Psoas muscle (tissue), 8 donors: Measurements from ENCODE around the gene KSR1. TPM values are rescaled to one million over a fixed set of nuclear protein-coding genes. Genes with fewer than 3 reads are reported as not detected.
"Not testable (repeated sequence)": the region's sequence is repeated elsewhere in the genome, so short reads cannot be mapped to it uniquely, and the experiment has no call there.

Source experiments
- ATAC-seq, 4 donors: fragments of 200-7000 bp; cut with Tn5 transposase; one replicate each; pipeline ENCODE4 v1.9.1; 2020; ENCODE audit warnings: moderate library complexity in 3 of 4, mild to moderate bottlenecking in 2 of 4
- DNase-seq, 2 donors: peaks; one replicate each; pipeline ENCODE4 v3.0.0-alpha.2; 2020
- H3K27ac ChIP-seq: fragments of 200-600 bp; one replicate; pipeline ENCODE4 v1.8.0; 2022
- H3K27me3 ChIP-seq, 3 donors: fragments of 200-600 bp in 1 of 3; one replicate each; pipeline versions ENCODE4 v1.6.1 to v1.8.0; 2013 to 2022; ENCODE audit warnings: low read length in 2 of 3, mild to moderate bottlenecking in 2 of 3, moderate library complexity in 1 of 3; ENCODE audit not compliant: insufficient read depth in 3 of 3
- H3K36me3 ChIP-seq, 2 donors: fragments of 200-600 bp in 1 of 2; one replicate each; pipeline versions ENCODE4 v1.6.1 to v1.8.0; 2013 to 2022; ENCODE audit warnings: low read depth in 1 of 2, mild to moderate bottlenecking in 1 of 2, moderate library complexity in 1 of 2; ENCODE audit not compliant: insufficient read depth in 1 of 2
- H3K4me1 ChIP-seq: fragments of 200-600 bp; one replicate; pipeline ENCODE4 v1.8.0; 2022
- H3K4me3 ChIP-seq: fragments of 200-600 bp; one replicate; pipeline ENCODE4 v1.8.0; 2022; ENCODE audit warnings: mild to moderate bottlenecking
- H3K9me3 ChIP-seq: fragments of 200-600 bp; one replicate; pipeline ENCODE4 v1.8.0; 2022
- CTCF ChIP-seq: fragments of 200-600 bp; IDR thresholded peaks from one replicate; pipeline ENCODE4 v1.8.0; 2022; ENCODE audit warnings: antibody characterized with exemption
- WGBS, 3 donors: extraction: QIAGEN DNeasy Blood & Tissue Kit; methylation state at CpG; one replicate each; pipeline versions ENCODE4 v1.1.6 to v1.1.7; 2013; 5-methylcytosine and 5-hydroxymethylcytosine counted together
- intact Hi-C, 2 donors: fragments of 100-400 bp; cut with DNase I; formaldehyde crosslinking; loops; one replicate each; pipeline versions ENCODE4 v1.11.0 to v1.14.2; 2022
- polyA plus RNA-seq, 3 donors: library from polyadenylated mRNA; stranded (reverse); fragments of 200-250 nt; gene quantifications; one replicate each; pipeline ENCODE4 v1.2.3, GENCODE V29; 2013
- total RNA-seq, 4 donors: library from RNA; stranded (reverse); fragmentation: NEBNext Ultra II Directional in 2 of 4; extraction: Animal tissue kit (Norgen Biotek cat#: 25700) in 2 of 4; gene quantifications; one replicate each; pipeline versions ENCODE4 v1.2.1 to v1.2.4, GENCODE V29; 2021 to 2023
- donor health status: healthy with polysubstance abuse.
- donor health status: DM: no; HTN: no; CAD: no; lungs with moderate emphysema.
- donor health status: Bipolar disorder and iron deficiency.
- donor health status: healthy.
- donor health status: DM: yes; HTN: yes; CAD: no.
- donor health status: DM: no; HTN: no; CAD: no.
- donor health status: DM: no; HTN: no; CAD: no.
- donor health status: DM: yes; HTN: yes; CAD: no.

Gene KSR1
- total and polyA plus RNA-seq, 7 donors: 7.8 to 93.0 (median 46.5) TPM

GRCh38 chr17:27669850-27670249 is 213.6 kb downstream of the KSR1 start:
- TF ChIP-seq CTCF: no peak
- no peak for DNase-seq
- H3K27ac ChIP-seq: no peak overlapping the region
- intact Hi-C loops: no loop called here
- H3K4me3 ChIP-seq: no peak overlapping the region
- H3K4me1 ChIP-seq: no peaks in the 10 kb centered on the region
- no peaks in the 10 kb centered on the region for H3K36me3 ChIP-seq
- H3K9me3 ChIP-seq: no peaks in the 10 kb centered on the region
- ATAC-seq: no peak
- H3K27me3 ChIP-seq: no peaks in the 10 kb centered on the region
- WGBS, 3 donors: 39 to 50% (median 46%) methylated on average over 5 of the region's 5 CpGs

DNA sequence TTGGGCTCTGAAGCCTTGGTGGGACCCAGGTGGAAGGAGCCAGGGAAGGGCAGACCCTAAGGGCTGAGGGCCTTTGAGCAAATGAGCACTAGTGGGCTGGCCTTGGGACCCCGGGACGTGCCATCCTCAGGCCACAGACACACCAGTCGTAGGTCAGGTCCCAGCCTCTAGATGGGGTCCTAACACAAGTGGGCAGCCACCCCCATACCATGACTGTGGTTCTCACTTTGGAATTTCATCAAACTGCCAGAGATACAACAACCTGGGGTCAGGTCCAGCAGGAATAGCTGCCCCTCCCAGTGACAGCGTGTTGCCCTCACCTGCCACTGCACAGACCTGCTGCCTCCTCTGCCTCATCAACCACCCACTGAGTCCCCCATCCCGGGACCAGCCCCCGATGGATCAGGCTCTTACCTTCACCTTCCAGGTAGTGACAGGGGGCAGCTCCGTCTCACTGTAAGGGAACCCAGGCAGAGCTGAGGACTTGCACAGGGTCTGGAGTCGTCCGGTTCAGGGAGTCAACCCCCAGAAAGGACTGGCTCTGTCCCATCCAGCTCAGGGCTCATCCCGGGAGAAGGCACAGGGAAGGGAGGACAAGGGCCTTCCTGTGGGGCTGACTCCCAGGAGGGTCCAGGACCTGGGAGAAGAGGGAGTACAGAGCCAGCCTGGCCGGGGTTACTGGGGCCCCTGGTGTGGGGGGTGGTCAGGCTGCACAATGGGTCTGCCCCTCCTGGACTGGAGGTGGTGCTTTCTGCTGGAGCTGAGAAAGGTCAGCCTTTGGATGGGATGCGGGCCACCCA is 214.7 kb downstream of the KSR1 start:
- WGBS, 3 donors: 79 to 89% (median 84%) methylated on average over 12 of the region's 12 CpGs
- intact Hi-C loops: no loop called here
- DNase-seq (no peak), ATAC-seq (no peak)
- Histone ChIP-seq H3K27me3 (no peaks in the 10 kb centered on the region), H3K4me3 (no peak overlapping the region), H3K4me1 (no peaks in the 10 kb centered on the region), H3K27ac (no peak overlapping the region), H3K36me3 (no peaks in the 10 kb centered on the region), H3K9me3 (no peaks in the 10 kb centered on the region)
- TF ChIP-seq CTCF: no peak

DNA sequence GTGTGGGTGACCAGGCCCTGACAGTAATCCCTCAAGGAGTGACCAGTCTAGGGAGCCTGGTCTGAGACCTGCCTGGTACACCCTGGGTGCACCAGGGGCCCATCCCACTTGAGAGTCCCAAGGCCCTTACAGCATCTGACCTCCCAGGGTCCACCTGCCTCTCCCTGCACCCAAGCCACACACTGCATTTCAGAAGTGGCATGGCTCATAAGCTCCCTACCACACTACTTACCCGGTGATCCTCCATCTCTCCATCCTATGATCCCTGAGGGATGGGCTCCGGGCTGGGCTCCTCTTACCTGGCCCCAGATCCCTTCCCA is 215.3 kb downstream of the KSR1 start:
- no peak for DNase-seq
- intact Hi-C loops: no loop called here
- H3K4me1 ChIP-seq: no peaks in the 10 kb centered on the region
- 93 to 100% (median 93%) methylated on average over 2 of the region's 2 CpGs for WGBS, 3 donors
- H3K27me3 ChIP-seq: no peaks in the 10 kb centered on the region
- H3K36me3 ChIP-seq: no peaks in the 10 kb centered on the region
- no peak for ATAC-seq
- H3K27ac ChIP-seq: no peak overlapping the region
- H3K9me3 ChIP-seq: no peaks in the 10 kb centered on the region
- no peak overlapping the region for H3K4me3 ChIP-seq
- TF ChIP-seq CTCF: no peak

DNA sequence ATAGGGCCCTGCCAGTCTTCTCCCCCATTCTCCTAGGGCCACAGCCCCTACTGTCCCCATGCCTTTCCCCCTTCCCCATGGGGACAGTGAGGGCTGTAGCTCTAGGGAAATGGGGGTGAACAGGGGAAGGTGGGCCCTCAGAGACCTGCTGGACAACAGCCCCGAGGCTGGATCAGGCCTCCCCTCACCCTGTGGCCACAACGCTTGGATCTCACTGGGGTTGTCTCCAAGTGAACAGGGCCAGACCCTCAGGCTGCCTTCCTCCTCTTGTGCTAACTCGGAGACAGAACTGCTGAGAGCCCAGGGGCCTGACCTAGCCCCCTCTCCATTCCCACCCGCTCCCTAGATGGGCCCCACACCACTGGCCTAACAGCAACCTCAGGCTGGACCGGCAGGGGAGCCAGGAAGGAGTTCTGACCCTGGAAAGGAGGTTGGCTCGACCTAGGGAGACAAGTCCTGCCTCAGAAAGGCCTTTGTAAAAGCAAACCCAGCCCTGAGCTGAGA is 215.8 kb downstream of the KSR1 start:
- H3K9me3 ChIP-seq, intact Hi-C loops, DNase-seq, H3K4me3 ChIP-seq, H3K27ac ChIP-seq, ATAC-seq, H3K36me3 ChIP-seq, H3K4me1 ChIP-seq, H3K27me3 ChIP-seq: not testable (repeated sequence)
- 63 to 78% (median 63%) methylated on average over 5 to 6 of the region's 6 CpGs for WGBS, 3 donors

DNA sequence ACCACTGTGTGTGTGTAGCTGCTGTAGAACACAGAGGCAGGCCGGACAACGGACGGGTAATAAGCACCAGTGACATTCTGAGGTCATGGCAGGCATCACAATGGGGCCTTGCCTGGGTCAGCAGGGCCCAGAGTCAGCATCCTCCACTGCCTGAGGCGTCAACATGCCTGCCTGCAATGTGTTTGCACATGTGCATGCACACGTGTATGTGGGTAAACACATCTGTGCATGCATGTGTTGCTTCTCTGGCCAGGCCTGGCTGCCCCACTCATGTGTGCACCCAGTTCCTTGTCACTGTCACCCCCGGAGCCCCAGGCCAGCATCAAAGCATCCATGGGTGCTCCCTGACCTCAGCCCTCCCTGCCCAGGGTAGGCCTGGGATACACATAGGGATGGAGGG is 218.1 kb downstream of the KSR1 start:
- Histone ChIP-seq H3K9me3 (no peaks in the 10 kb centered on the region), H3K36me3 (no peaks in the 10 kb centered on the region), H3K4me1 (no peaks in the 10 kb centered on the region), H3K27me3 (no peaks in the 10 kb centered on the region), H3K27ac (no peak overlapping the region), H3K4me3 (no peak overlapping the region)
- DNase-seq: no peak
- intact Hi-C loops: no loop called here
- ATAC-seq: no peak
- TF ChIP-seq CTCF: no peak
- WGBS, 3 donors: 78 to 89% (median 87%) methylated on average over 6 of the region's 6 CpGs

Other genes with a start within 250 kb of the KSR1 start
- 10 to 100 TPM; 35.3 to 42.8 (median 39.5) TPM for gene WSB1, start 162.3 kb upstream of the KSR1 start, total RNA-seq
- gene WSB1, start 162.3 kb upstream of the KSR1 start, polyA plus RNA-seq: 10 to 100 TPM; 32.4 to 53.6 (median 45.4) TPM
- 10 to 100 TPM in 3 of 4 donors, 1 to 10 TPM in 1; 9.6 to 11.7 (median 11.1) TPM for gene LGALS9, start 174.7 kb downstream of the KSR1 start, total RNA-seq
- gene LGALS9, start 174.7 kb downstream of the KSR1 start, polyA plus RNA-seq: 10 to 100 TPM in 1 of 3 donors, 1 to 10 TPM in 2; 4.3 to 10.3 (median 7.9) TPM